ENCODE data around the gene FBXL16.

DNA sequence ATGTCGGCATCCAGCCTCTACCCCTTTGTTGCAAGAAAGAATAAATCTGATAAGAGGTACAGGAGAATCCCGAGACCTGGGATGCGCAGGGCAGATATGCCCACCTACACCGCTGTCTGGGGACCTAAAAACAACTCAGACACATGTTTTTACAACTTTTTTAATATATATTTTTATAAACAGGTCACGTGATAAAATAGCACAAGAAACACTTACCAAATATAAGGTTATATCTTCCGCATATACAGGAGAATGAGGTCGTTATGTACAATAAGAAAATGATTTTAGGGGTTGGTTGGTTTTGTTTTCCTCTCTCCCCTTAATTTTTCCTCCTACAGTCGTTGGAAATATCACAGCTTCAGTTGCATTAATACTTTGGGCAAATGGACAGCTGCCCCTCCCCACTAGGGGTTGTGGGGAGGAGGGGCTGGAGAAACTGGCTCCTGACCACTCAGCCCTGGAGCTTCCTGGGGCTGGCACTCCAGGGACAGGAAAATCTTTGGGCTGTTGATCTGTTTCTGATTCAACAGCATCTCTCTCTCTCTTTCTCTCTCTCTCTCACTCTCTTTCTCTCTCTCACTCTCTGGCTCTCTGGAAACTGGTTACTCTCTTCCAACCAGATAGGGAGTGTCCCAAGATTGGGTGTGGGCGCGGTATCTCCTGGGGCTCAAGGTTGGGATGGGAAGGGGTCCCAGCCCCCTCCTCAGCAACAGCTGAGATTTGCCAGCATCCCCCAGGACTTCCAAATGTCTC, 13.1 kb downstream of the FBXL16 start:
- TF ChIP-seq, protein P1, sequence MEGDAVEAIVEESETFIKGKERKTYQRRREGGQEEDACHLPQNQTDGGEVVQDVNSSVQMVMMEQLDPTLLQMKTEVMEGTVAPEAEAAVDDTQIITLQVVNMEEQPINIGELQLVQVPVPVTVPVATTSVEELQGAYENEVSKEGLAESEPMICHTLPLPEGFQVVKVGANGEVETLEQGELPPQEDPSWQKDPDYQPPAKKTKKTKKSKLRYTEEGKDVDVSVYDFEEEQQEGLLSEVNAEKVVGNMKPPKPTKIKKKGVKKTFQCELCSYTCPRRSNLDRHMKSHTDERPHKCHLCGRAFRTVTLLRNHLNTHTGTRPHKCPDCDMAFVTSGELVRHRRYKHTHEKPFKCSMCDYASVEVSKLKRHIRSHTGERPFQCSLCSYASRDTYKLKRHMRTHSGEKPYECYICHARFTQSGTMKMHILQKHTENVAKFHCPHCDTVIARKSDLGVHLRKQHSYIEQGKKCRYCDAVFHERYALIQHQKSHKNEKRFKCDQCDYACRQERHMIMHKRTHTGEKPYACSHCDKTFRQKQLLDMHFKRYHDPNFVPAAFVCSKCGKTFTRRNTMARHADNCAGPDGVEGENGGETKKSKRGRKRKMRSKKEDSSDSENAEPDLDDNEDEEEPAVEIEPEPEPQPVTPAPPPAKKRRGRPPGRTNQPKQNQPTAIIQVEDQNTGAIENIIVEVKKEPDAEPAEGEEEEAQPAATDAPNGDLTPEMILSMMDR (IDR thresholded peaks at IDR 0.05): no peak
- TF ChIP-seq EP300 (IDR thresholded peaks at IDR 0.05) (no peak), POLR2A (IDR thresholded peaks at IDR 0.05; ENCODE audit: low read depth) (no peak), POLR2AphosphoS5 (IDR thresholded peaks at IDR 0.05) (no peak)
